ENCODE measurements around the gene SOX8. TPM values are rescaled to one million over a fixed set of nuclear protein-coding genes. Genes with fewer than 3 reads are reported as not detected.
A peak's percentile ranks its signal among the peaks of the same experiment; 100 is the strongest.

Gene SOX8
- total RNA-seq, 5 donors from 2014 or later (not counting 1 experiment from before 2014, with no cell fraction given): 4.7 to 5.9 (median 5.1) TPM

DNA sequence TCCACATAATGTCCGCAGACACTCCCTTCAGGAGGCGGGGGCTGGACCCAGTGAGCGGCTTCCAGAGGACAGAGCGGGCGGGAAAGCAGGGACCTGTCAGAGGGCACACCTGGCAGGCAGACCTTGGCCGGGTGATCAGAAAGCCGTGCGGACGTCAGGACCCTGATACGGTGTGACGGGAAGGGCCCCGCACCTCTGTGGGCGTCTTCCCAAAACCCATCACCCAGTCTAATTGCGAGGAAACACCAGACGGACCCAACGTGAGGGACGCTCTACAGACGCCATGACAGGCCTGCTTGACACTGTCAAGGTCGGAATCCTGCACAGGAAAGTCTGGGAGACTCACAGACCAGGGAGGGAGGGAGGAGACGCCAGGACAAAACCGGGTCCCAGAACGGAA, 19.2 kb upstream of the SOX8 start:
- Mint-ChIP-seq H3K27ac (no peak overlapping the region), H3K36me3 (peaks cover 19% of the 10 kb centered on the region), H3K4me3 (no peak overlapping the region), H3K4me1 (peaks cover 44 to 53% (median 52%) of the 10 kb centered on the region in 3 donors), H3K9me3 (no peaks in the 10 kb centered on the region), H3K27me3 (no peaks in the 10 kb centered on the region)
- H3K9me3 ChIP-seq: no peaks in the 10 kb centered on the region
- CTCF ChIA-PET: no interaction called here
- DNase-seq (no peak), ATAC-seq (replicated peaks in 1 of 4) (no peak)
- 94% methylated on average over 3 of the region's 22 CpGs for WGBS (ENCODE audit: insufficient coverage)
- H3K27me3 ChIP-seq (replicated peaks in 1 of 2; ENCODE audit: control insufficient read depth in 2 of 2, extremely low read depth in 1 of 2, insufficient read depth in 2 of 2, low read length in 1 of 2): no peaks in the 10 kb centered on the region
- POLR2A ChIA-PET: no interaction called here
- H3K4me1 ChIP-seq (ENCODE audit: control insufficient read depth in 1 of 2, extremely low read depth in 1 of 2, insufficient read depth in 2 of 2, low read length in 2 of 2): peaks cover 3 to 28% of the 10 kb centered on the region in 2 experiments
- H3K36me3 ChIP-seq (ENCODE audit: control insufficient read depth in 2 of 2, extremely low read depth in 1 of 2, insufficient read depth in 1 of 2, low read length in 1 of 2): no peaks in the 10 kb centered on the region
- no peak overlapping the region for H3K27ac ChIP-seq (ENCODE audit: low read length)
- no peak overlapping the region for H3K4me3 ChIP-seq (ENCODE audit: control insufficient read depth in 1 of 2, extremely low read depth in 1 of 2, low read length in 1 of 2)

DNA sequence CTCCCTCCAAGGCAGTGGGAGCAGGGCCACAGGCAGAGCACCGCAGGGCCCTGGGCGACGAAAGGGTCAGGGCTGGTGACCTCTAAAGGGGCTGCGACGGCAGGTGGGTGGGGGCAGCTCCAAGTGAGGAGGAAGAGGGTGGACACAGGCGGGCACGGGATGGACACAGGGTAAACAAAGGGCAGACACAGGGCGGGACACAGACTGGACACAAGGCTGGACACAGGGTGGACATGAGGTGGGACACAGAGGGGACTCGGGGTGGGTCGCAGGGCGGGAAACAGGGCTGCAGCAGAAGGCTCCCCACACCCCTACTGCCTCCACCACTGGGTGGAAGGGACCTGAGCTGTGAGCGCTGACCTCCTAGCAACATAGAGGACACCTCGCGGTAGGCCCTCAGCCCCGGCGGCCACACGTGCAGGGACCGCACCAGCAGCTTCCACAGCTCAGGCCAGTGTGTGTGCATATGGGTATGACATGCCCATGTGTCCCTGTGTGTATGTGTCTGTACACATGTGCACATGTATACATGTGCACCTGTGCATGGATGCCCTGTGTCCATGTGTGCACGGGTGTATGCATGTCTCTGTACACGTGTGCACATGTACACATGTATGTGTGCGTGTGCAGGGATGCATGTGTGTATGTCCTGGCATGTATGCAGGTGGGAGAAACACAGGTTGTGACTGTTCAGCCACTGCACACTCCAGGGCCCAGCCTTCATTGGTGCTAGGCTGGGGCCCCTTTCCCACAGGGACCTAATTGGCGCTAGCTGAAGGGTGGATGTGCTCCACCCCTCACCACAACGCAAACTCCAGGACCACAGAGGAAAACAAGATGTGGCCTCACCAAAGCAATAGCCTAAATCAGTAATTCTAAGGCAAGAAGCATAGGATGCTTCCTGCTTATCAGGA, 18.4 kb upstream of the SOX8 start:
- no peaks in the 10 kb centered on the region for H3K27me3 ChIP-seq (replicated peaks in 1 of 2; ENCODE audit: control insufficient read depth in 2 of 2, extremely low read depth in 1 of 2, insufficient read depth in 2 of 2, low read length in 1 of 2)
- H3K36me3 ChIP-seq (ENCODE audit: control insufficient read depth in 2 of 2, extremely low read depth in 1 of 2, insufficient read depth in 1 of 2, low read length in 1 of 2): no peaks in the 10 kb centered on the region
- peaks cover 39 to 55% (median 54%) of the 10 kb centered on the region in 3 donors for H3K4me1 Mint-ChIP-seq
- ChIA-PET POLR2A (interaction anchor here in 1 of 2 donors (0.6 kb wide), 1 partner anchor 20 kb away, joined by 10 read pairs; no protein-coding TSS in a partner anchor), CTCF (no interaction called here)
- H3K4me3 Mint-ChIP-seq: peak overlapping the region; percentile 74 to 79 (median 79)
- H3K4me1 ChIP-seq (ENCODE audit: control insufficient read depth in 1 of 2, extremely low read depth in 1 of 2, insufficient read depth in 2 of 2, low read length in 2 of 2): peaks cover 3 to 28% of the 10 kb centered on the region in 2 experiments
- ATAC-seq (replicated peaks in 1 of 4): no peak
- peaks cover 19% of the 10 kb centered on the region for H3K36me3 Mint-ChIP-seq
- peak overlapping the region in 1 of 2 donors; percentile 39 for H3K4me3 ChIP-seq (ENCODE audit: control insufficient read depth in 1 of 2, extremely low read depth in 1 of 2, low read length in 1 of 2)
- no peaks in the 10 kb centered on the region for H3K9me3 Mint-ChIP-seq
- WGBS (ENCODE audit: insufficient coverage): 90% methylated on average over 16 of the region's 23 CpGs
- H3K27ac ChIP-seq (ENCODE audit: low read length): peak overlapping the region; percentile 79
- DNase-seq: no peak
- H3K27me3 Mint-ChIP-seq: no peaks in the 10 kb centered on the region
- no peaks in the 10 kb centered on the region for H3K9me3 ChIP-seq
- peak overlapping the region; percentile 92 for H3K27ac Mint-ChIP-seq

DNA sequence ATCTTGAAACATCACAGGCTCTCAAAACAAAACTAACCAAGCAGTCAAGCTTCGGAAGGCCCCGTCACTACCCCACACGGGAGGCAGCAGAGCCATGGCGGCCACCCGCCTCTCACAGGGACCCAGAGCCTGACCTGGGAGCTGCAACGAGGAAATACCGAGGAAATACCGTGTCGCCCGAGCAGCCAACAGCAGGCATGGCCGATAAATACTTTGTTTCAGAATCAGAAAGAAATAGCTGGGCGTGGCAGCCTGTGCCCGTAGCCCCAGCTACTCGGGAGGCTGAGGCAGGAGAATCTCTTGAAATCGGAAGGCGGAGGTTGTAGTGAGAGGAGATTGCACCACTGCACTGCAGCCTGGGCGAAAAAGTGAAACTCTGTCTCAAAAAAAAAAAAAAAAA, 17.7 kb upstream of the SOX8 start:
- peak overlapping the region; percentile 74 to 79 (median 79) for H3K4me3 Mint-ChIP-seq
- Histone ChIP-seq H3K4me3 (ENCODE audit: control insufficient read depth in 1 of 2, extremely low read depth in 1 of 2, low read length in 1 of 2) (peak overlapping the region in 1 of 2 donors; percentile 39), H3K36me3 (ENCODE audit: control insufficient read depth in 2 of 2, extremely low read depth in 1 of 2, insufficient read depth in 1 of 2, low read length in 1 of 2) (no peaks in the 10 kb centered on the region), H3K9me3 (no peaks in the 10 kb centered on the region), H3K27ac (ENCODE audit: low read length) (peak overlapping the region; percentile 79), H3K27me3 (replicated peaks in 1 of 2; ENCODE audit: control insufficient read depth in 2 of 2, extremely low read depth in 1 of 2, insufficient read depth in 2 of 2, low read length in 1 of 2) (no peaks in the 10 kb centered on the region), H3K4me1 (ENCODE audit: control insufficient read depth in 1 of 2, extremely low read depth in 1 of 2, insufficient read depth in 2 of 2, low read length in 2 of 2) (peaks cover 6 to 35% of the 10 kb centered on the region in 2 experiments)
- no peaks in the 10 kb centered on the region for H3K9me3 Mint-ChIP-seq
- no peaks in the 10 kb centered on the region for H3K27me3 Mint-ChIP-seq
- H3K4me1 Mint-ChIP-seq: peaks cover 46 to 63% (median 62%) of the 10 kb centered on the region in 3 donors
- ChIA-PET CTCF (interaction anchor here (0.5 to 1.0 kb wide), 5 partner anchors 34 to 775 kb away, joined by 3 to 8 read pairs (median 3); partner anchors contain the start of gene CAPN15 (in 1 of the 2)), POLR2A (interaction anchor here (0.6 to 0.7 kb wide), 4 partner anchors 11 to 594 kb away, joined by 3 to 10 read pairs (median 5); partner anchors contain the start of gene MRPL28 (in 1 of the 2))
- peak overlapping the region; percentile 92 for H3K27ac Mint-ChIP-seq
- WGBS (ENCODE audit: insufficient coverage): 49% methylated on average over 12 of the region's 17 CpGs
- H3K36me3 Mint-ChIP-seq: peaks cover 19% of the 10 kb centered on the region
- DNase-seq: peak in 2 of 35 experiments; percentile 13 to 16
- peak in 2 of 4 experiments; percentile 5 to 29 for ATAC-seq (replicated peaks in 1 of 4)

DNA sequence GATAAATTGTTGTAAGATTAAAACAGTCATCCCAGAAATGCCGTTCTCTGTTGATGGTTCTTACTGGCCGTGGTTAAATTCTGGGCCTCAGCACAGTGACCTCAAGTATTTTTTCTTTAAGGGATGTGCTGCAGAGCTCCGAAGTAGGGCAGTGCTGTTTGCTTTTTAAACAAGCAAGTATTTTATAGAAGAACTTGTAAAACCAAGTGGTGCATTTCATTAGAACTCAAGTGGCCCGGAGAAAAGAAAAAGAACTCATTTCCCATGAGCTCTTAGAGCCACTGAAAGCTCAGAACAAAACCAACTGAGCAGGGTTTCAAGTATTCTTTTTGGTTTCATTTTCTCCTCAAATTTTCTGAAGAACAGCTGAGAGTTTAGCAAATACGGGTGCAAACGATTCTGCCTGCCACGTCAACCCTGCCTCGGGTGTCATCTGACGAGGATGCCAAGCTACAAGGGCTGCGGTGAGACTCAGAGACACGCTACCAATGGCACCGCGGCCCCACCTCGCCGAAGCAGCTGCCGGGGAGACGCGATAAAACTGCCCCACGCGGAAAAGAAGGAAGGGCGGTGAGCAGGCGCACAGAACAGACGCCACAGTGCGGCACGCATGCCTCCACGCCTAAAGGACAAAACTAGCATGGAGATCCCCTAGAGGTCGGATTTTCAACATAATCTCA, 17.1 kb upstream of the SOX8 start:
- ATAC-seq (replicated peaks in 1 of 4): peak; percentile 84 to 94 (median 90)
- Mint-ChIP-seq H3K27ac (peak overlapping the region; percentile 92), H3K4me3 (peak overlapping the region; percentile 74 to 79 (median 79)), H3K9me3 (no peaks in the 10 kb centered on the region), H3K27me3 (no peaks in the 10 kb centered on the region), H3K36me3 (peaks cover 19% of the 10 kb centered on the region), H3K4me1 (peaks cover 40 to 62% (median 61%) of the 10 kb centered on the region in 3 donors)
- DNase-seq: peak; percentile 37 to 83 (median 66)
- H3K4me3 ChIP-seq (ENCODE audit: control insufficient read depth in 1 of 2, extremely low read depth in 1 of 2, low read length in 1 of 2): peak overlapping the region in 1 of 2 donors; percentile 39
- H3K27me3 ChIP-seq (replicated peaks in 1 of 2; ENCODE audit: control insufficient read depth in 2 of 2, extremely low read depth in 1 of 2, insufficient read depth in 2 of 2, low read length in 1 of 2): no peaks in the 10 kb centered on the region
- H3K9me3 ChIP-seq: no peaks in the 10 kb centered on the region
- WGBS (ENCODE audit: insufficient coverage): 41% methylated on average over 25 of the region's 27 CpGs
- ChIA-PET CTCF (interaction anchor here (0.5 to 1.0 kb wide), 5 partner anchors 33 to 775 kb away, joined by 3 to 8 read pairs (median 3); partner anchors contain the start of gene CAPN15 (in 1 of the 2)), POLR2A (interaction anchor here (0.6 to 0.7 kb wide), 4 partner anchors 10 to 594 kb away, joined by 3 to 10 read pairs (median 5); partner anchors contain the start of gene MRPL28 (in 1 of the 2))
- peaks cover 9 to 38% of the 10 kb centered on the region in 2 experiments for H3K4me1 ChIP-seq (ENCODE audit: control insufficient read depth in 1 of 2, extremely low read depth in 1 of 2, insufficient read depth in 2 of 2, low read length in 2 of 2)
- no peaks in the 10 kb centered on the region for H3K36me3 ChIP-seq (ENCODE audit: control insufficient read depth in 2 of 2, extremely low read depth in 1 of 2, insufficient read depth in 1 of 2, low read length in 1 of 2)
- H3K27ac ChIP-seq (ENCODE audit: low read length): peak overlapping the region; percentile 79

DNA sequence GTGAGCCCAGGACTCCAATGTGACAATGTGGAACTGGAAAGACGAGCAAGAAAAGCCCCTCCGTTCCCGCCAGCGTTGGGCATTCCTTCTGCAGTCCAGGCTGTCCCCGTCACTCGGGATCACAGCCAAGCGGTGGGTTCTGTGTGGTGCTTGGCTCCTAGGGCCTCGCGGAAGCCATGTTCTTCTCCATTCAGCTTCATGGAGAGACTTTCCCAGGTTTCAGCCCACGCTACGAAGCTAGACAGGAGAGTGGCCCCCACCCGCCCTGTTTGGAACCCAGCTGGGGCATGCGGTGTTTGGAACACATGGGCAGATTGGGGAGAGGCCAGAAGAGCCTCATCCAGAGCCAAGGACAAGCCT, 16.6 kb upstream of the SOX8 start:
- Histone ChIP-seq H3K4me1 (ENCODE audit: control insufficient read depth in 1 of 2, extremely low read depth in 1 of 2, insufficient read depth in 2 of 2, low read length in 2 of 2) (peaks cover 10 to 44% of the 10 kb centered on the region in 2 experiments), H3K27ac (ENCODE audit: low read length) (peak overlapping the region; percentile 79), H3K36me3 (ENCODE audit: control insufficient read depth in 2 of 2, extremely low read depth in 1 of 2, insufficient read depth in 1 of 2, low read length in 1 of 2) (no peaks in the 10 kb centered on the region), H3K9me3 (no peaks in the 10 kb centered on the region), H3K27me3 (replicated peaks in 1 of 2; ENCODE audit: control insufficient read depth in 2 of 2, extremely low read depth in 1 of 2, insufficient read depth in 2 of 2, low read length in 1 of 2) (no peaks in the 10 kb centered on the region), H3K4me3 (ENCODE audit: control insufficient read depth in 1 of 2, extremely low read depth in 1 of 2, low read length in 1 of 2) (peak overlapping the region in 1 of 2 donors; percentile 39)
- WGBS (ENCODE audit: insufficient coverage): 91% methylated on average over 12 of the region's 13 CpGs
- ATAC-seq (replicated peaks in 1 of 4) (no peak), DNase-seq (no peak)
- H3K27me3 Mint-ChIP-seq: no peaks in the 10 kb centered on the region
- ChIA-PET CTCF (no interaction called here), POLR2A (no interaction called here)
- H3K4me1 Mint-ChIP-seq: peaks cover 42 to 62% (median 61%) of the 10 kb centered on the region in 3 donors
- peak overlapping the region; percentile 74 to 79 (median 79) for H3K4me3 Mint-ChIP-seq
- H3K27ac Mint-ChIP-seq: peak overlapping the region; percentile 92
- H3K9me3 Mint-ChIP-seq: no peaks in the 10 kb centered on the region
- H3K36me3 Mint-ChIP-seq: peaks cover 19% of the 10 kb centered on the region

DNA sequence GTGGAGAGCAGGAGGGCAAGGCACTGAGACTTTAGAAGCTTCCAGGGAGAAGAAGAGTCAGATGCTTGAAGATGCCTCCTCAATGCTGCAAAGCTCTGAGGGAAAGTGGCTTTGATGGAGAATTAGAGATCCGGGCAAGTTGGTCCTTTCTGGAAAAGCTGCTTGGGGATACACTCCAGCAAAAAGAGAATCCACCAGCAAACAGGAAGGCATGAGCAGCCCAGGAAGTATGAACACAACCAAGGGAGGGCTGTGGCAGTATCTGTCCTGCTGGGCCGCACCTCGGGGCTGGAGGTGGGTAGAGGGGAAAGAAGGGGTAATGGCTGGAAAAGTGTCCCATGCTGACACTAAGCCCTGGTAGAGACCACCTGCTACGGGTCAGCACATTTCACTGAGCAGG, 16.1 kb upstream of the SOX8 start:
- peak overlapping the region; percentile 92 for H3K27ac Mint-ChIP-seq
- H3K4me3 Mint-ChIP-seq: no peak overlapping the region
- Histone ChIP-seq H3K9me3 (no peaks in the 10 kb centered on the region), H3K27ac (ENCODE audit: low read length) (peak overlapping the region; percentile 79), H3K27me3 (replicated peaks in 1 of 2; ENCODE audit: control insufficient read depth in 2 of 2, extremely low read depth in 1 of 2, insufficient read depth in 2 of 2, low read length in 1 of 2) (no peaks in the 10 kb centered on the region), H3K36me3 (ENCODE audit: control insufficient read depth in 2 of 2, extremely low read depth in 1 of 2, insufficient read depth in 1 of 2, low read length in 1 of 2) (no peaks in the 10 kb centered on the region), H3K4me3 (ENCODE audit: control insufficient read depth in 1 of 2, extremely low read depth in 1 of 2, low read length in 1 of 2) (no peak overlapping the region), H3K4me1 (ENCODE audit: control insufficient read depth in 1 of 2, extremely low read depth in 1 of 2, insufficient read depth in 2 of 2, low read length in 2 of 2) (peaks cover 10 to 46% of the 10 kb centered on the region in 2 experiments)
- H3K4me1 Mint-ChIP-seq: peaks cover 42 to 62% (median 61%) of the 10 kb centered on the region in 3 donors
- 89% methylated on average over 3 of the region's 4 CpGs for WGBS (ENCODE audit: insufficient coverage)
- H3K36me3 Mint-ChIP-seq: peaks cover 19% of the 10 kb centered on the region
- no peak for ATAC-seq (replicated peaks in 1 of 4)
- ChIA-PET POLR2A (no interaction called here), CTCF (no interaction called here)
- no peaks in the 10 kb centered on the region for H3K9me3 Mint-ChIP-seq
- H3K27me3 Mint-ChIP-seq: no peaks in the 10 kb centered on the region
- DNase-seq: no peak

Measured in T-cell (primary cell).